Measurements from ENCODE around the gene DNAH1. TPM values are rescaled to one million over a fixed set of nuclear protein-coding genes. Genes with fewer than 3 reads are reported as not detected.
"Not testable (repeated sequence)": the region's sequence is repeated elsewhere in the genome, so short reads cannot be mapped to it uniquely, and the experiment has no call there.

DNAH1 gene
- total and polyA plus RNA-seq, 2 donors = 3.3 to 9.0 TPM

DNA sequence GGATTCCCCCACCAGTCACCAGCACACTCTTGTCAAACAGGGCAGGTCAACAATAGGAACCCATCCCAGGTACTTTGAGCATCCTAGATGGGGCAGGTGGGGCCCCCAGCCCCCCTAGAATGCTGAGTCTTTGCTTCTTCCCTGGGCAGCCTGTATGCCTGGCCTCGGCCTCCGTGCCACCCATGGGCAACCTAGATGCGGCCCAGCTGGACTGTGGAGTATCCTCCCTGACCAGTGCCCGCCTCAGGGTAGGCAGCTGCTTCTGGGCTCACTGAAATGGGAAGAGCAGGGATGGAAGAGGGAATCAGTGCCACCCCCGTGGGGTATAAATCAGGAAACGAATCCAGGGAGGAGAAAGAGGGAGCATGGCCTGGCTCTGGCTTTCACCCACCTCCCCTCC, 10.9 kb downstream of the DNAH1 start:
- 98% methylated on average over 6 of the region's 6 CpGs for WGBS
- no peak for DNase-seq (ENCODE audit: low read depth in 6 of 9, low spot score in 9 of 9)
- Histone ChIP-seq H3K27me3 (ENCODE audit: control insufficient read depth in 2 of 2, insufficient read depth in 1 of 2, low read length in 1 of 2) (no peaks in the 10 kb centered on the region), H3K4me3 (ENCODE audit: low read length in 2 of 2) (no peak overlapping the region), H3K4me1 (ENCODE audit: control insufficient read depth in 2 of 2, insufficient read depth in 2 of 2, low read length in 2 of 2) (no peaks in the 10 kb centered on the region), H3K9me3 (ENCODE audit: control insufficient read depth in 2 of 2, insufficient read depth in 1 of 2, low read length in 1 of 2) (no peaks in the 10 kb centered on the region), H3K36me3 (ENCODE audit: control insufficient read depth in 2 of 2, insufficient read depth in 2 of 2, low read length in 1 of 2) (peaks cover 0 to 6% of the 10 kb centered on the region in 2 donors), H3K27ac (ENCODE audit: low read depth in 1 of 2, low read length in 1 of 2) (no peak overlapping the region)

DNA sequence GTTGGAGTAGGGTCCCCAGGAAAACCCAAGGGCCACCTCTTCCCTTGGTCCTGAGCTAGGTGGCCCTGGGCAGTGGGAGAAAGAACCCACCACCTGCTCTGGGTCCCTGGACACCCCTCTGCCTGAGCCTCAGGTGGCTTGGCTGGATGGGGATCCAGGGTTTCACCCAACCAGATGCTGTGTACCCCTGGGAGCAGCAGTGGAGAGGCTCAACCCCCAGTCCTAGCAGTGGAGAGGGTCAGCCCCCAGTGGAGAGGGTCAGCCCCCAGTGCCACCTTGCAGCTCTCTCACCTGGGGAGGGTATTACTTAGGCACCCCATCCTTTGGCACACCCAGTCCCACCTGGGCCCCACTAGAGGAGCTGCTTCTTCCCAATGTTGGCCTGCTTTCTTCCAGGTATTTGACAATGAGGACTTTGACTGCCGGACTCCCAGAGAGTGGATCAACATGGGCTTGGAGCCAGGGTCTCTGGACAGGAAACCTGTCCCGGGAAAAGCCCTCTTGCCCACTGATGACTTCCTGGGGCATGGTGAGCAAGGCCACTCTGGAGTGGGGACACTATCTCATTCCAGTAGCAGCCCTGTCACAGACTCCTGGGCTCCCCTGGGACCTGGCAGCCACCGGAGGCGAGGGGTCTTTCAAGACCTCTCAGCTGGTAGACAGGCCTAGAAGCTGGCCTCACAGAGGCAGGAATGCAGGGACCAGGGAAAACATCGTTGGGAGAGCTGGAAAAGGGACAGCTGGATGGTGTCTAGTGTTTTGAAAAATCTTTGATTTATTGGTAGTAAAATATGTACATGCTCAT, 11.6 kb downstream of the DNAH1 start:
- H3K4me3 ChIP-seq (ENCODE audit: low read length in 2 of 2) = no peak overlapping the region
- no peak for DNase-seq (ENCODE audit: low read depth in 6 of 9, low spot score in 9 of 9)
- H3K4me1 ChIP-seq (ENCODE audit: control insufficient read depth in 2 of 2, insufficient read depth in 2 of 2, low read length in 2 of 2) = no peaks in the 10 kb centered on the region
- H3K27me3 ChIP-seq (ENCODE audit: control insufficient read depth in 2 of 2, insufficient read depth in 1 of 2, low read length in 1 of 2) = no peaks in the 10 kb centered on the region
- peaks cover 0 to 6% of the 10 kb centered on the region in 2 donors for H3K36me3 ChIP-seq (ENCODE audit: control insufficient read depth in 2 of 2, insufficient read depth in 2 of 2, low read length in 1 of 2)
- no peaks in the 10 kb centered on the region for H3K9me3 ChIP-seq (ENCODE audit: control insufficient read depth in 2 of 2, insufficient read depth in 1 of 2, low read length in 1 of 2)
- H3K27ac ChIP-seq (ENCODE audit: low read depth in 1 of 2, low read length in 1 of 2) = no peak overlapping the region
- WGBS = 95% methylated on average over 5 of the region's 5 CpGs

DNA sequence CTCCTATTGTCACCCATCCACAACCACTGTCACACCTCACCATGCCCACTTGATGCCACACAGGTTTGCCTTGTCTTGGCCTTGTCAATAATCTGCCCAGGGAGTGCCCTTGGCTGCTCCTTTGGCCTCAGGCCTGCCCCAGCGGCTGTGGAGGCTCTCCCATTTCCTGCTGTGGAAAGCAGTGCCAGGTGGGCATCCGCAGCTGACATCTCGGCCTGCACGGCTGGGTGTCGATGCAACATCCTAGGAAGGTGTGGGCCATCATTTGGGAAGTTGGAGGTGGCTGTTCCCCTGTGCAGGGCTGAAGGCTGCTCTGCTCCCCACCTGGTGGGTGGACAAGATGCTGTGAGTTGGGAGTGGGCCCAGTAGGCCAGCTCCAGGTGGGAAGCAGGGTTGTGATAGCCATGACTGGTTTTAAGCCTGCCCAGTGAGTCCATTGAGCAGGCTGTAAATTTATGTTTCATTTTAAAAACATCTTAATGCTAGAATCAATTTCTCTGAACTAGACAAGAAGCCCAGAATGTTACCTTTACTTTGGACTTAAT, 12.5 kb downstream of the DNAH1 start:
- DNase-seq (ENCODE audit: low read depth in 6 of 9, low spot score in 9 of 9) = no peak
- Histone ChIP-seq H3K27me3 (ENCODE audit: control insufficient read depth in 2 of 2, insufficient read depth in 1 of 2, low read length in 1 of 2) (no peaks in the 10 kb centered on the region), H3K36me3 (ENCODE audit: control insufficient read depth in 2 of 2, insufficient read depth in 2 of 2, low read length in 1 of 2) (peaks cover 0 to 6% of the 10 kb centered on the region in 2 donors), H3K9me3 (ENCODE audit: control insufficient read depth in 2 of 2, insufficient read depth in 1 of 2, low read length in 1 of 2) (no peaks in the 10 kb centered on the region), H3K4me1 (ENCODE audit: control insufficient read depth in 2 of 2, insufficient read depth in 2 of 2, low read length in 2 of 2) (no peaks in the 10 kb centered on the region), H3K27ac (ENCODE audit: low read depth in 1 of 2, low read length in 1 of 2) (no peak overlapping the region), H3K4me3 (ENCODE audit: low read length in 2 of 2) (no peak overlapping the region)
- 96% methylated on average over 5 of the region's 5 CpGs for WGBS

DNA sequence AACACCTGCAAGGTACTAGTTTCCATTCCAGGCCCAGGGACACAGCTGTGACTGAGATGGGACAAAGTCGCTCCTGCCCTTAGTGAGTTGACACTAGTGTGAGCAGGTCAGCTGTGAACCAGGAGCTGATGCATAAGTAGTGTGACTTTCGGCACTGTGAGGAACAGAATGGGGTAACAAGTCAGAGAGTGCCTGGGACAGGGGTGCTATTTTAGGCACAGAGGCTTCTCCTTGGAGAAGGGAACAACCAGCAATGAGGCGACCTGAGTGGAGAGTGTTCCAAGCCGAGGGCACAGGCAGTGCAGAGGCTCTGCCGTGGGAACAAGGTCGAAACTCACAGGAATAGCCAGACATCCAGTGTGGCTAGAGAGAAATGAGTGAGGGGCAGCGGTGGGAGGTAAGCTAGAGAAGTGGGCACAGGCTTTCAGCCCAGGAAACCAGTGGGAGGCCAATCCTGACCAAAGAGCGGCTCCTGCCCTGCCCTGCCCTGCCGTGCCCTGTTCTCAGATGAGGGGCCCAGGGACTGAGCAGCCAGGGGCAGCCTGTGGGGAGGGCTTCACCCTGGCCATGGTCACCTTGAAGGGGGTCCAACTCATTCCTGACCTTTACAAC, 14.2 kb downstream of the DNAH1 start:
- H3K27me3 ChIP-seq (ENCODE audit: control insufficient read depth in 2 of 2, insufficient read depth in 1 of 2, low read length in 1 of 2) = no peaks in the 10 kb centered on the region
- H3K36me3 ChIP-seq (ENCODE audit: control insufficient read depth in 2 of 2, insufficient read depth in 2 of 2, low read length in 1 of 2) = peaks cover 3 to 6% of the 10 kb centered on the region in 2 donors
- H3K4me1 ChIP-seq (ENCODE audit: control insufficient read depth in 2 of 2, insufficient read depth in 2 of 2, low read length in 2 of 2) = no peaks in the 10 kb centered on the region
- no peak overlapping the region for H3K27ac ChIP-seq (ENCODE audit: low read depth in 1 of 2, low read length in 1 of 2)
- H3K9me3 ChIP-seq (ENCODE audit: control insufficient read depth in 2 of 2, insufficient read depth in 1 of 2, low read length in 1 of 2) = no peaks in the 10 kb centered on the region
- WGBS = 97% methylated on average over 9 of the region's 9 CpGs
- H3K4me3 ChIP-seq (ENCODE audit: low read length in 2 of 2) = no peak overlapping the region
- DNase-seq (ENCODE audit: low read depth in 6 of 9, low spot score in 9 of 9) = no peak

DNA sequence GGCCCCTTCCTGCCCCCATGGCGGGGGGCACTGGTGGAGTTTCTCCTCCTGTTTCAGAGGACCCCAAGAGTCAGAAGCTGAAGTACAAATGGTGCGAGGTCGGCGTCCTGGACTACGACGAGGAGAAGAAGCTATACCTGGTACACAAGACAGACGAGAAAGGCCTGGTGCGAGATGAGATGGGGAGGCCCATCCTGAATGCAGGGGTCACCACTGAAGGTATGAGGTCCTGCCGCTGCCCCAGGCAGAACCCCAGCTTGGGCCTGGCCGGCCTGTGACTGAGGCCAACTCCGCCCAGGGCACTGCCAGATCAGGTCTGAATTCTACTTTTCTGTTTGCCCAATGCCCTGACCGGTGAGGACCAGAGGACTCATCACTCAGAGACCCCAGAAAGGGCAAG, 15.0 kb downstream of the DNAH1 start:
- WGBS = 97% methylated on average over 12 of the region's 12 CpGs
- H3K4me1 ChIP-seq (ENCODE audit: control insufficient read depth in 2 of 2, insufficient read depth in 2 of 2, low read length in 2 of 2) = no peaks in the 10 kb centered on the region
- no peak overlapping the region for H3K27ac ChIP-seq (ENCODE audit: low read depth in 1 of 2, low read length in 1 of 2)
- H3K27me3 ChIP-seq (ENCODE audit: control insufficient read depth in 2 of 2, insufficient read depth in 1 of 2, low read length in 1 of 2) = no peaks in the 10 kb centered on the region
- H3K9me3 ChIP-seq (ENCODE audit: control insufficient read depth in 2 of 2, insufficient read depth in 1 of 2, low read length in 1 of 2) = no peaks in the 10 kb centered on the region
- no peak for DNase-seq (ENCODE audit: low read depth in 6 of 9, low spot score in 9 of 9)
- no peak overlapping the region for H3K4me3 ChIP-seq (ENCODE audit: low read length in 2 of 2)
- H3K36me3 ChIP-seq (ENCODE audit: control insufficient read depth in 2 of 2, insufficient read depth in 2 of 2, low read length in 1 of 2) = peaks cover 3 to 6% of the 10 kb centered on the region in 2 donors

DNA sequence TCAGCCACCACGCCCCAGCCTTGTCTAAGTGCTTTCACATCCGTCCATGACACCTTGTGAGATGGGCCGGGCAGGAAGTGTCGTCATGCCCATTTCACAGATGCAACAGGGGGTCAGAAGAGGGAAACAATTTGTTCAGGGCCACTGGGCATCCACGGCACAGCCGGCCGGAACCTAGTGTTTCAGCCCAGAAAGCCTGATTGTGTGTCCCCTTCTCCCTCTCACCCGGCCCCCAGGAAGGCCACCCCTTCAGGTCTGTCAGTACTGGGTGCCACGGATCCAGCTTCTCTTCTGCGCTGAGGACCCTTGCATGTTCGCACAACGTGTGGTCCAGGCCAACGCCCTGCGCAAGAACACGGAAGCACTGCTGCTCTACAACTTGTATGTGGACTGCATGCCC, 15.8 kb downstream of the DNAH1 start:
- H3K4me3 ChIP-seq (ENCODE audit: low read length in 2 of 2) = no peak overlapping the region
- no peaks in the 10 kb centered on the region for H3K27me3 ChIP-seq (ENCODE audit: control insufficient read depth in 2 of 2, insufficient read depth in 1 of 2, low read length in 1 of 2)
- DNase-seq (ENCODE audit: low read depth in 6 of 9, low spot score in 9 of 9) = no peak
- WGBS = 98% methylated on average over 15 of the region's 15 CpGs
- H3K27ac ChIP-seq (ENCODE audit: low read depth in 1 of 2, low read length in 1 of 2) = no peak overlapping the region
- H3K36me3 ChIP-seq (ENCODE audit: control insufficient read depth in 2 of 2, insufficient read depth in 2 of 2, low read length in 1 of 2) = peaks cover 3 to 6% of the 10 kb centered on the region in 2 donors
- no peaks in the 10 kb centered on the region for H3K4me1 ChIP-seq (ENCODE audit: control insufficient read depth in 2 of 2, insufficient read depth in 2 of 2, low read length in 2 of 2)
- H3K9me3 ChIP-seq (ENCODE audit: control insufficient read depth in 2 of 2, insufficient read depth in 1 of 2, low read length in 1 of 2) = no peaks in the 10 kb centered on the region

DNA sequence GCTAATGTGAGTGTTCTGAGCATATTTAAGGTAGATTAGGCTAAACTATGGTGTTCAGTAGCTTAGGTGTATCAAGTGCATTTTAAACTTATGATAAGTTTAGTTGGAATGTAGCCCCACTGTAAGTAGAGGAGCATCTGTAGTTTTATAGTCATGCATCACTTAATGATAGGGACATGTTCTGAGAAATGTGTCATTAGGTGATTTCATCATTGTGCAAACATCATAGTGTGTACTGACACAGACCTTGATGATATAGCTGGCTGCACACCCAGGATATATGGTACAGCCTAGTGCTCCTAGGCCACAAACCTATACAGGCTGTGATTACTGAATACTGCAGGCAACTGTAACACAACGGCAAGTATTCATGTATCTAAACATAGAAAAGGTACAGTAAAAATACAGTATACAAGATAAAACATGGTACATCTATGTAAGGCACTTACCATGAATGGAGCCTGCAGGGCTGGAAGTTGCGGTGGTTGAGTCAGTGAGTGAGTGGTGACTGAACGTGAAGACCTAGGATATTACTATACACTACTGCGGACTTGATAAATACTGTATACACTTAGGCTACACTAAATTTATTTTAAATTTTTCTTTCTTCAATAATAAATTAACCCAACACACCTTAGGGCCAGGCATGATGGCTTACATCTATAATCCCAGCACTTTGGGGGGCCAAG, 17.9 kb downstream of the DNAH1 start:
- H3K4me3 ChIP-seq (ENCODE audit: low read length in 2 of 2) = no peak overlapping the region
- WGBS = 99% methylated on average over 4 of the region's 4 CpGs
- no peaks in the 10 kb centered on the region for H3K27me3 ChIP-seq (ENCODE audit: control insufficient read depth in 2 of 2, insufficient read depth in 1 of 2, low read length in 1 of 2)
- no peak overlapping the region for H3K27ac ChIP-seq (ENCODE audit: low read depth in 1 of 2, low read length in 1 of 2)
- DNase-seq (ENCODE audit: low read depth in 6 of 9, low spot score in 9 of 9) = no peak
- peaks cover 0 to 3% of the 10 kb centered on the region in 2 donors for H3K36me3 ChIP-seq (ENCODE audit: control insufficient read depth in 2 of 2, insufficient read depth in 2 of 2, low read length in 1 of 2)
- no peaks in the 10 kb centered on the region for H3K9me3 ChIP-seq (ENCODE audit: control insufficient read depth in 2 of 2, insufficient read depth in 1 of 2, low read length in 1 of 2)
- no peaks in the 10 kb centered on the region for H3K4me1 ChIP-seq (ENCODE audit: control insufficient read depth in 2 of 2, insufficient read depth in 2 of 2, low read length in 2 of 2)

DNA sequence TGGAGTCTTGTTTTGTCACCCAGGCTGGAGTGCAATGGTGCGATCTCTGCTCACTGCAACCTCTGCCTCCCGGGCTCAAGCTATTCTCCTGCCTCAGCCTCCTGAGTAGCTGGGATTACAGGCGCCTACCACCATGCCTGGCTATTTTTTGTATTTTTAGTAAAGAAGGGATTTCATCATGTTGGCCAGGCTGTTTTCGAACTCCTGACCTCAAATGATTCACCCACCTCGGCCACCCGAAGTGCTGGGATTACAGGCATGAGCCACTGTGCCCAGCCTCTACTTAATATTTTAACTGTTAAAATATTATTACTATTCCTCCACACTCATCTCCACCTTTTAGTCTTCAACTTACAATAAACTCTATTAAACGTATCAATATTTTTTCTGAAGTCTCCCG, 22.0 kb downstream of the DNAH1 start:
- not testable (repeated sequence) for H3K9me3 ChIP-seq (ENCODE audit: control insufficient read depth in 2 of 2, insufficient read depth in 1 of 2, low read length in 1 of 2); DNase-seq (ENCODE audit: low read depth in 6 of 9, low spot score in 9 of 9); H3K27ac ChIP-seq (ENCODE audit: low read depth in 1 of 2, low read length in 1 of 2); H3K36me3 ChIP-seq (ENCODE audit: control insufficient read depth in 2 of 2, insufficient read depth in 2 of 2, low read length in 1 of 2); H3K27me3 ChIP-seq (ENCODE audit: control insufficient read depth in 2 of 2, insufficient read depth in 1 of 2, low read length in 1 of 2); H3K4me3 ChIP-seq (ENCODE audit: low read length in 2 of 2)
- WGBS = 97% methylated on average over 8 of the region's 8 CpGs
- H3K4me1 ChIP-seq (ENCODE audit: control insufficient read depth in 2 of 2, insufficient read depth in 2 of 2, low read length in 2 of 2) = peaks cover 4 to 23% of the 10 kb centered on the region in 2 donors

DNA sequence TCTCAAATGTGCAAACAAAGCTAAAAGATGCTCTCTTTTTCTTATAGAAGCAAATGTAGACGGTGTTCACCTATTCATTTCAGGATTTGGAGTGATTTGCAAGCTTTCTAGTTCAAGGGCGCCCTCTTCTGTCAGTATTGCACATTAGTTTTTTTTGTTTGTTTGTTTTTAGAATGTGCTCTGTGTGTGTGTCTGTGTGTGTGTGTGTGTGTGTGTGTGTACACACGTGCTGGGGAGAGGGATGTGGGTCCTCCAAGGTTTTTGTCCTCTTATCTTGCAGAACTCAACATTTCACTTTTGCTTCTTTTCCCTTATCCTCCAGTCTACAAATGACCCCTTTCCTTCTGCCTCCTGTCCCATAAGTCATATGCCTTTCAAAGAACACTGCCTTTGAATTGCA, 23.5 kb downstream of the DNAH1 start:
- H3K36me3 ChIP-seq (ENCODE audit: control insufficient read depth in 2 of 2, insufficient read depth in 2 of 2, low read length in 1 of 2) = peaks cover 0 to 4% of the 10 kb centered on the region in 2 donors
- H3K4me1 ChIP-seq (ENCODE audit: control insufficient read depth in 2 of 2, insufficient read depth in 2 of 2, low read length in 2 of 2) = peaks cover 4 to 23% of the 10 kb centered on the region in 2 donors
- peak; percentile 37 to 89 (median 77) for DNase-seq (ENCODE audit: low read depth in 6 of 9, low spot score in 9 of 9)

More for the DNA sequence above, 23.5 kb downstream of the DNAH1 start:
- WGBS = 11% methylated on average over 3 of the region's 3 CpGs
- no peaks in the 10 kb centered on the region for H3K9me3 ChIP-seq (ENCODE audit: control insufficient read depth in 2 of 2, insufficient read depth in 1 of 2, low read length in 1 of 2)
- no peak overlapping the region for H3K27ac ChIP-seq (ENCODE audit: low read depth in 1 of 2, low read length in 1 of 2)
- H3K27me3 ChIP-seq (ENCODE audit: control insufficient read depth in 2 of 2, insufficient read depth in 1 of 2, low read length in 1 of 2) = no peaks in the 10 kb centered on the region
- no peak overlapping the region for H3K4me3 ChIP-seq (ENCODE audit: low read length in 2 of 2)

Data from thymus (tissue), 11 donors.